ENCODE results near the gene ARMC7. TPM values are rescaled to one million over a fixed set of nuclear protein-coding genes. Genes with fewer than 3 reads are reported as not detected.

ARMC7 gene
- 10 to 100 TPM; 10.5 to 19.2 (median 14.7) TPM for total RNA-seq
- polyA plus RNA-seq, result 10 to 100 TPM in 2 of 3 donors, 1 to 10 TPM in 1; 7.8 to 12.4 (median 10.0) TPM
- long read RNA-seq, donor 1, partial matches to known transcripts, result 0 of 6 reads
- long read RNA-seq, donor 1, other reads (novel, unspliced or antisense), result 0 of 6 reads
- long read RNA-seq, donor 2, partial matches to known transcripts, result 0 of 3 reads
- long read RNA-seq, donor 2, other reads (novel, unspliced or antisense), result 0 of 3 reads

DNA sequence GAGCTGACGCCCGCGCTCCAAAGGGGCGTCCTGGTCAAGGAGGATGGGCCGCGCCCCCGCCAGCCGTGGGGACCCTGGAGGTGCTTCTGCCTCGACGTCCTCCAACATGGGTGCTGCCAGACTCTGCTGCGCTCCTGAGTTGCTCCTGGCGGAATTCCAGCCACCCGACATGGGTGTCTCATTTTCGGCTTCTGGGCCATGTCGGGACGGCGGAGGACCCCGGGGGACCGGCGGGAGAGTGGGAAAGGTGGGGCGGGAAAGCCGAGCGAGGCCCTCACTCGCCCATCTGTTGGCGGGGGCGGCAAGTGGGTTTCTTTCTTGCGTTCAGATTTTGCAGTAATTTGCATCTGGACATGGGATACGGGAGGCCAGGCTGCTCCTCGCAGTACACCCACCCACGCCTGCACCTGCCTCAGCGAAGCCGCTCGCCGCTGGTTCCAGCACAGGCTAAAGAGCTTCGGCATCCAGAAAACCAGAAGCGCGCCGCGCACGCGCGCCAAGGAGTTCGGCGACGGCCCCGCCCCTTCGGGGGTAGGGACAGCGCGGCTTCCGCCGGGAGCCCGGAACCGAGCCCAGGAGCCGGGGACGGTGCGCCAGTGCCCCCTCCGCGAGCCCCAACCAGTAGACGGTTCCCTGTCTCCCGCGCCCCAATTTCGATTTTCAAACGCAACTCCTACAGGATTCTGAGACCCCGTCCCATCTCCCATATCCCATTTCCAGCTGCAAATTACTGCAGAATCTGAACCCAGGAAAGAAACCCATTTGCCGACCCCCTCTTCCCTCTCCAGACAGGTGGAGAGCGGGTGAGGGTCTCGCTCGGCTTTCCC is at the start of gene ARMC7:
ARMC7 (plus strand) TSS at position 563 of the 827 bp plus-strand sequence. CDS start 320 bp downstream, outside the sequence.
- H3K4me1 ChIP-seq, result peaks cover 25 to 68% (median 41%) of the 10 kb centered on the region in 6 donors
- 0 to 1% (median 1%) methylated on average over 46 to 68 of the region's 68 CpGs for WGBS, 5 donors
- TF ChIP-seq, protein P1, sequence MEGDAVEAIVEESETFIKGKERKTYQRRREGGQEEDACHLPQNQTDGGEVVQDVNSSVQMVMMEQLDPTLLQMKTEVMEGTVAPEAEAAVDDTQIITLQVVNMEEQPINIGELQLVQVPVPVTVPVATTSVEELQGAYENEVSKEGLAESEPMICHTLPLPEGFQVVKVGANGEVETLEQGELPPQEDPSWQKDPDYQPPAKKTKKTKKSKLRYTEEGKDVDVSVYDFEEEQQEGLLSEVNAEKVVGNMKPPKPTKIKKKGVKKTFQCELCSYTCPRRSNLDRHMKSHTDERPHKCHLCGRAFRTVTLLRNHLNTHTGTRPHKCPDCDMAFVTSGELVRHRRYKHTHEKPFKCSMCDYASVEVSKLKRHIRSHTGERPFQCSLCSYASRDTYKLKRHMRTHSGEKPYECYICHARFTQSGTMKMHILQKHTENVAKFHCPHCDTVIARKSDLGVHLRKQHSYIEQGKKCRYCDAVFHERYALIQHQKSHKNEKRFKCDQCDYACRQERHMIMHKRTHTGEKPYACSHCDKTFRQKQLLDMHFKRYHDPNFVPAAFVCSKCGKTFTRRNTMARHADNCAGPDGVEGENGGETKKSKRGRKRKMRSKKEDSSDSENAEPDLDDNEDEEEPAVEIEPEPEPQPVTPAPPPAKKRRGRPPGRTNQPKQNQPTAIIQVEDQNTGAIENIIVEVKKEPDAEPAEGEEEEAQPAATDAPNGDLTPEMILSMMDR (IDR thresholded peaks at IDR 0.05 in 8 of 11, conservative IDR thresholded peaks at IDR 0.05 in 3 of 11), result peak in 1 of 11 experiments; percentile 7
- peak; percentile 91 to 95 (median 94) for TF ChIP-seq POLR2AphosphoS5 (IDR thresholded peaks at IDR 0.05)
- peak in 1 of 3 donors; percentile 81 for TF ChIP-seq POLR2A (IDR thresholded peaks at IDR 0.05)

DNA sequence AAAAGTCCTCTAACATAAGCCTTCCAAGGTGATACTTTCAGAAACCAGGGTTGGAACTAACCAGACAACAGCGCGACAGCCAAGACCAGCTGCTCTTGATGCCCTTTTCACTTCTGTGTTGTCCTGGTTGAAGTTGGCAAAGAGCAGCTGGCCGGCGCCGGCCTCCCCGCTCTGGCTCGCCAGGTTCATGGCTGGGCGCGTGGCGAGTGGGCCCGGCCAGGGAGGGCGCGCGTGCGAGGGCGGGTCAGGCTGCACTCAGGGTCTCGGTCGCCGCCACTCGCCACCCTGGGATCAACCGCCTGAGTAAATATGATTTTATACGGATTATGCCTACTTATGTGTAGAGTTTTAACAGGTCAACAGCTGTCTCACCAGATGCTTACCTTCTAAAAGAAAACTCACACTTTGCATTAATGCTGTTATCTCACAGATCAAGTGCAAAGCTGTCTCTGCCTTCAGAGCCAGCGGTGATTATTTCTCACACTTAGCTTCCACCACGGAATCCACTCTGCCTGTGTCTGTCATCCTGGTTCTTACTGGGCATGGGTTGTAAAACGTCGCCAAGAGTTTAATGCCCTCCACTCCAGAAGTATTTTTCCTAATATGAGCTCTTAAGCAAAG is 49.2 kb upstream of the ARMC7 start:
- intact Hi-C loops (cut with DNase I; ENCODE audit: low total_unique reads), result no loop called here
- H3K27me3 ChIP-seq (replicated peaks in 1 of 7), result no peaks in the 10 kb centered on the region
- WGBS, 5 donors, result 91 to 98% (median 96%) methylated on average over 20 to 26 of the region's 26 CpGs
- no peaks in the 10 kb centered on the region for H3K9me3 ChIP-seq
- no peak overlapping the region for H3K4me3 ChIP-seq
- TF ChIP-seq POLR2A (IDR thresholded peaks at IDR 0.05) (no peak), POLR2AphosphoS5 (IDR thresholded peaks at IDR 0.05) (peak in 1 of 3 donors; percentile 23)
- TF ChIP-seq, protein P1 (IDR thresholded peaks at IDR 0.05 in 8 of 11, conservative IDR thresholded peaks at IDR 0.05 in 3 of 11), result no peak
- DNase-seq, result no peak
- peaks cover 0 to 96% (median 59%) of the 10 kb centered on the region in 6 donors for H3K36me3 ChIP-seq
- peak overlapping the region in 7 of 8 donors; percentile 9 to 62 (median 32) for H3K27ac ChIP-seq
- peaks cover 0 to 20% (median 11%) of the 10 kb centered on the region in 6 donors for H3K4me1 ChIP-seq

More for the DNA sequence above, at the start of gene ARMC7:
- intact Hi-C loops (cut with DNase I; ENCODE audit: low total_unique reads), result loop anchor here (10.0 kb wide), 1 partner anchor 65 kb away; no protein-coding TSS in a partner anchor
- no peaks in the 10 kb centered on the region for H3K9me3 ChIP-seq
- H3K36me3 ChIP-seq, result peaks cover 0 to 16% (median 0%) of the 10 kb centered on the region in 6 donors
- peak; percentile 98 for DNase-seq
- no peaks in the 10 kb centered on the region for H3K27me3 ChIP-seq (replicated peaks in 1 of 7)
- peak within 1 kb of the TSS; percentile 77 to 91 (median 84) for H3K27ac ChIP-seq
- peak within 1 kb of the TSS; percentile 55 to 90 (median 77) for H3K4me3 ChIP-seq

DNA sequence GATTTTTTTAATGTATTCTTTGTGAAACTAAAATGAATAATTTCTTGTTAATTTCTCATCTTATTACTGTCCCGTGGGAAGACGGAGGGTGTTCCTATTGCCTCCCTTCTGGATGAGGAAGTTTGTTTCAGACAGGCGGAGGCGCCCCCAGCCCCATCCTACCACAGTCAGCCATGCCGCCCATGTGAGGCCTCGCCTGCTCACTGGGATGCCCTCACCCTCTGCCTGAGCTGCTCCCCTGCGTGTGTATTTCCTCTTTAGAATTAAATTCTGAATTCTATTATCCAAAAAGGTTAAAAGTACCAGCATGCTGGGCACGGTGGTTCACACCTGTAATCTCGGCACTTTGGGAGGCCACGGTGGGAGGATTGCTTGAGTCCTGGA is 48.7 kb upstream of the ARMC7 start:
- TF ChIP-seq POLR2A (IDR thresholded peaks at IDR 0.05), result no peak
- TF ChIP-seq, protein P1 (IDR thresholded peaks at IDR 0.05 in 8 of 11, conservative IDR thresholded peaks at IDR 0.05 in 3 of 11), result no peak
- TF ChIP-seq POLR2AphosphoS5 (IDR thresholded peaks at IDR 0.05), result no peak
- H3K27me3 ChIP-seq (replicated peaks in 1 of 7), result no peaks in the 10 kb centered on the region
- H3K9me3 ChIP-seq, result no peaks in the 10 kb centered on the region
- DNase-seq, result no peak
- peaks cover 0 to 93% (median 57%) of the 10 kb centered on the region in 6 donors for H3K36me3 ChIP-seq
- no peak overlapping the region for H3K27ac ChIP-seq
- 89 to 95% (median 93%) methylated on average over 10 of the region's 10 CpGs for WGBS, 5 donors
- intact Hi-C loops (cut with DNase I; ENCODE audit: low total_unique reads), result no loop called here
- H3K4me3 ChIP-seq, result no peak overlapping the region
- peaks cover 0 to 25% (median 12%) of the 10 kb centered on the region in 6 donors for H3K4me1 ChIP-seq

Data from spleen (tissue), 13 donors.